ENCODE data around the gene SPC25.
"Not testable (repeated sequence)": the region's sequence is repeated elsewhere in the genome, so short reads cannot be mapped to it uniquely, and the experiment has no call there.

The SPC25 gene

DNA sequence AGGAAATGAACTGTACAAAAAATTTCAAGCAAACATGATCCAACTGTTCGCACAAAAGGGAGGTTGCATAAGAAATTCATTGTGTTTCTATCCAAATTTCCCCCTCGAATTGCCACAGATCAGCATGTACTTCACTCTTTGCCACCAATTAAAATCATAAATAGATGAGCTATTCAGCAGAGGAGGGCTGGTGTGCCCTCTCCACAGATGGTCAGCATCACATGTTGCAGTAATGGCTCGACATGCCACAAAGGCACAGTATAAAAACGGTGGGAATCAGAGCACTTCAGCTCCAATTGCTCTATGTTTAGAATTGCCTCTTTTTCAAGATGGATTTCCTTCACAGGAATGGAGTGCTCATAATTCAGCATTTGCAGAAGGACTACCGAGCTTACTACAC, 10.8 kb upstream of the SPC25 start, which contains the start of gene G6PC2:
Gene G6PC2, plus strand, starts transcription at position 289 of the 400 bp plus-strand sequence. Its CDS starts 41 bp downstream, at position 330.
- no peak for DNase-seq

DNA sequence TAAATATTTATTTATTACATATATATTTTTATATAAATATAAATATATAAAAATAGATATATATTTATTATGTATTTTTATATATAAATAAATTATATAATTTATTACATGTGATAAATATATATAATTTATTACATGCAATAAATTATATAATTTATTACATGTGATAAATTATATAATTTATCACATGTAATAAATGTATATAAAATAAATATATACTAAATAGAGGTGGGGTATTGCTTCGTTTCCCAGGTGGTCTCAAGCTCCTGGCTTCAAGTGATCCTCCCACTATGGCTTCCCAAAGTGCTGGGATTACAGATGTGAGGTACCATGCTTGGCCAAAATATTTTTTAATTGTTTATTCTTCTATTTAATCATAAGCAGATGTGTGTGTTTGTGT, 7.2 kb upstream of the SPC25 start:
- no peak for DNase-seq

DNA sequence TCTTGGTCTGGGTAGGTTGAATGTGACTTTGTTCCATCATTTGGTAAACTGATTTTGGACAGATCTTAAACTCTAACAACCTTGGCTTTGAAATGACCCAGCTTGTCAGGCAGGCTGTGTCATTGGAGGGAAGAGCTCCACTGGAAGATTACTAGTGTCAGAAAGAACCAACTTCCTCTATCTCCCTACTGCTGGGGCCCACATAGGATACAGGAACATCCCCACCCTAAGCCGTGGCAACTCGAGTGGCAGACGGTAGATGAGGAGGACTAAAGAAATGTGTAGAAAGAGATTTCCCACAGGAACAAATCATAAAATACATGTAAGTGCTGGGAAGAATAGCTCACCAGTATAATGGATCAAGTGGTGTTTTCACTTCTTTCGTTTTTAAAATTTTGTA, 6.6 kb upstream of the SPC25 start:
- DNase-seq = no peak

- DNase-seq = peak; percentile 14
Measured at GRCh38 chr2:168895771-168896170, 5.5 kb upstream of the SPC25 start.

DNA sequence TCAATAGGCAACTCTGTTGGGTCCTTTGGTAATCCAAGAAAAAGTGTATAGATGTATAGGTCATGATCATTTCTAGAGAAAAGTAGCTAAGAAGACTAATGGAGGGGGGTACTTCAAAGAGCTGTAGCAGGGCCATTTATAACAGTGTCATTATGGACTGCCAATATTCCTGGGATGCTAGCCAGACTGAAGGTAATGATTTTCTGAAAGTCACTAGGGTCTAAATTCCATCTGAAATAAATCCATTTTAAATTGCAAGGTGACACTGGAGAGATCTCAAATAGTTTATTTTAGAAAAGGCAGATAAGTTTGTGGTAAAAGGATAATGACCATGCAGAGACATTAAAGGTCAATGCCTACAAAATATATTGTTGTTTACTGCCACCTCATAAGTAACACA, 4.5 kb upstream of the SPC25 start:
- DNase-seq = no peak

GRCh38 chr2:168894101-168894500, 3.9 kb upstream of the SPC25 start:
- DNase-seq = no peak

- no peak for DNase-seq
Measured at GRCh38 chr2:168892327-168892726, 2.1 kb upstream of the SPC25 start.

GRCh38 chr2:168889635-168890005, 610 bp downstream of the SPC25 start:
- DNase-seq = no peak

DNA sequence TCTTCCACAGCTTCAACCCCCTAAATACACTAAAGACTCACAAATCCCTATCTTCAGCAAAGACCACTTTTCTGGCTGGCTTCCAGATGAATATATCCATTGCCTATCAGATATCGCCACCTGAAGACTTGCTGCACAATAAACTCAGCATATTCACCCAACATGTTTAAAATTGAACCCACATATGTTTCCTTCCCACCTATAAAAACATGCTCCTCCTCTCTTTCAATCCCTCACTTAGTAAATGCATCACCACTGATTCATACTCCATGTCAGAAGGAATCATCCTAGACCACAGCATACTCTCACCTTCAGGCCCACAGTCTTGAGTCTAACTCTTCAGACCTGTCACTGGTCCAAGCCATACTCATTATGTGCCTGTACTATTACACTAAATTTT, 5.3 kb downstream of the SPC25 start:
- DNase-seq = peak; percentile 27

GRCh38 chr2:168882163-168882562, 8.1 kb downstream of the SPC25 start:
- DNase-seq = not testable (repeated sequence)

DNA sequence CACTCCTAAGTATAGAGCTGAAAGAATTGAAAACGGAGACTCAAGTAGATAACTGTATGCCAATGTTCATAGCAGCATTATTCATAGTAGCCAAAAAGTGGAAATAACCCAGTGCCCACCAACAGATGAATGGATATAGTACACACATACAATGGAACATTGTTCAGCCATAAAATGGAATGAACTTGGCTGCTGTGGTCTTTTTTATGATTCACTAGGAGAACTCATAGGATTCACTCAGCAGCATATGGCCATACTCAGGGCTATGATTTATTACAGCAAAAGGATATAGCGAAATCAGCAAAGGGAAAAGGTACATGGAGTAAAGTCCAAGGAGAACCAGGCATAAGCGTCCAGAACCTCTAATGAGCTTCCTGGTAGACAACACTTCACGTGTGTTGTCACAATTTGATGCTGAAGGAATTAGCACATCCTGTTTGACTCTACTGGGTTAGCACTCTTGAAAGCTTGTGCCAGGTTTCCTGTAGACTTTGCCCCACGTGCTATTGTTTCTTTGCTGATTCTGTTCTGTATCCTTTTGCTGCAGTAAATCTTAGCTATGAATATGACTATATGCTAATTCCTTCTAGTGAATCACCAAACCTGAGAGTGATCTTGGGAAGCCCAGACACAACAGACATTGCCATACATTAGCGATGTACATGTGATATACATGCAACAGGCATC, 15.7 kb downstream of the SPC25 start:
- no peak for DNase-seq

DNA sequence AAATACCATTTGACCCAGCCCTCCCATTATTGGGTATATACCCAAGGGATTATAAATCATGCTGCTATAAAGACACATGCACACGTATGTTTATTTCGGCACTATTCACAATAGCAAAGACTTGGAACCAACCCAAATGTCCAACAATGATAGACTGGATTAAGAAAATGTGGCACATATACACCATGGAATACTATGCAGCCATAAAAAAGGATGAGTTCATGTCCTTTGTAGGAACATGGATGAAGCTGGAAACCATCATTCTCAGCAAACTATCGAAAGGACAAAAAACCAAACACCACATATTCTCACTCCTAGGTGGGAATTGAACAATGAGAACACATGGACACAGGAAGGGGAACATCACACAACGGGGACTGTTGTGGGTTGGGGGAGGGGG, 19.4 kb downstream of the SPC25 start:
- not testable (repeated sequence) for DNase-seq

DNA sequence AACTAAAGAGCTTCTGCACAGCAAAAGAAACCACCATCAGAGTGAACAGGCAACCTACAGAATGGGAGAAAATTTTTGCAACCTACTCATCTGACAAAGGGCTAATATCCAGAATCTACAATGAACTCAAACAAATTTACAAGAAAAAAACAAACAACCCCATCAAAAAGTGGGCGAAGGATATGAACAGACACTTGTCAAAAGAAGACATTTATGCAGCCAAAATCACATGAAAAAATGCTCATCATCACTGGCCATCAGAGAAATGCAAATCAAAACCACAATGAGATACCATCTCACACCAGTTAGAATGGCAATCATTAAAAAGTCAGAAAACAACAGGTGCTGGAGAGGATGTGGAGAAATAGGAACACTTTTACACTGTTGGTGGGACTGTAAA, 19.9 kb downstream of the SPC25 start:
- DNase-seq = not testable (repeated sequence)

DNA sequence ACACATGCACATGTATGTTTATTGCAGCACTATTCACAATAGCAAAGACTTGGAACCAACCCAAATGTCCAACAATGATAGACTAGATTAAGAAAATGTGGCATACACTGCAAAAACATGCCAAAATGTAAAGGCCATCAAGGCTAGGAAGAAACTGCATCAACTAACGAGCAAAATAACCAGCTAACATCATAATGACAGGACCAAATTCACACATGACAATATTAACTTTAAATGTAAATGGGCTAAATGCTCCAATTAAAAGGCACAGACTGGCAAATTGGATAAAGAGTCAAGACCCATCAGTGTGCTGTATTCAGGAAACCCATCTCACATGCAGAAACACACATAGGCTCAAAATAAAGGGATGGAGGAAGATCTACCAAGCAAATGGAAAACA, 23.1 kb downstream of the SPC25 start:
- DNase-seq = not testable (repeated sequence)

DNA sequence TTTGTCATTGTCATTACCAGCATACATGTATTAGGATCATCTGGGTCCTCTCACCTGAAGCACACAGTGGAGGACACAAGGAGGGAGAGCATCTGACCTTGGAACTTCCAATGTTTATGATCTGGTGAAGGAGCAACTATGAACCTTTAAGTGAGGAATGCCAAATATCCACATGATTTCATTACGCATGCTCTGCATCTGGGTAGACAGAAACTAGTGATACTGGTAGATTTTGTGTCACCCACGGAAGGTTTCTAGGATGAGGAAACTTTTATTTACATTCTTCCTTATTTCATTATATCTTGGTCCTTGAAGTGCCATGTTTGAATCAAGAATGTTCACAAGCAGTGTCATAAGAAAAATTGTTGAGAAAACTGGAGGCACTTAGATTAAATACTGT, 32.1 kb downstream of the SPC25 start:
- no peak for DNase-seq

- no peak for DNase-seq
Measured at GRCh38 chr2:168855601-168856000, 34.6 kb downstream of the SPC25 start.

GRCh38 chr2:168854651-168855050, 35.6 kb downstream of the SPC25 start:
- no peak for DNase-seq

DNA sequence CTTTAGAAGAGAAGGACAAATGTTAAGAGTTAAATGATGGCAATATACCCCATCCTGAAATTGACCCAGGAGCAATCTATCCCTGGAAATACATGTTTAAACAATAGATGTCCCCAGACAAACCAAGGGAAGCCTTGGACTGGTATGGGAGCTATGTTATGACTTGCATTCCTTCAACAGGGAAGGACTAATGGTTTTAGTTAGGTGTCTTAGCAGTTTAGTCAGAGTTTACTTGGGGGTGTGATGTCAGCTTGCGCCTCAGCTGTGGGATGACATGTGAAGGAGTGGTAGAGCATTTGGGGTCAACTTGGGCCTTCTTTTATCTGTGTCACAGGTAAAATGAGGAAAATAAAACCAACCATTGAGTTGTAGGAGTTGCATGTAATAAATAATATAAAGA, 36.8 kb downstream of the SPC25 start:
- no peak for DNase-seq

GRCh38 chr2:168852481-168852880, 37.7 kb downstream of the SPC25 start:
- no peak for DNase-seq

- DNase-seq = peak; percentile 79
Measured at GRCh38 chr2:168851674-168852320, 38.4 kb downstream of the SPC25 start.

GRCh38 chr2:168850846-168851245, 39.4 kb downstream of the SPC25 start:
- no peak for DNase-seq

DNA sequence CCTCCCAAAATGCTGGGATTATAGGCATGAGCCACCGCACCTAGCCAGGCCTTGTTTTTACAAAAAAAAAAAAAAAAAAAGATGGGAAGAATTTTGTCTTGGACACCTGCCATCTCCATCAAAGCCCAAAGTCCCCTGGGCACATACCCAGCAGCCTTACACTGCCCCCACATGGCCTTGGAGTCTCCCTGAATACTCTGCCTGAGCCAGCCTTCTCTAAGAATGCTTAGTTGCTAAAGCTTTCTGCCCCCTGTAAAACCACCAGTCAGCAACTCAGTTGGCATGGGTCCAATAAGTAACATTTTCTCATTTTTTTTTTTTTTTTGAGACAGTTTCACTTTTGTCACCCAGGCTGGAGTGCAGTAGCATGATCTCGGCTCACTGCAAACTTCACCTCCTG, 40.6 kb downstream of the SPC25 start:
- peak; percentile 49 for DNase-seq

DNA sequence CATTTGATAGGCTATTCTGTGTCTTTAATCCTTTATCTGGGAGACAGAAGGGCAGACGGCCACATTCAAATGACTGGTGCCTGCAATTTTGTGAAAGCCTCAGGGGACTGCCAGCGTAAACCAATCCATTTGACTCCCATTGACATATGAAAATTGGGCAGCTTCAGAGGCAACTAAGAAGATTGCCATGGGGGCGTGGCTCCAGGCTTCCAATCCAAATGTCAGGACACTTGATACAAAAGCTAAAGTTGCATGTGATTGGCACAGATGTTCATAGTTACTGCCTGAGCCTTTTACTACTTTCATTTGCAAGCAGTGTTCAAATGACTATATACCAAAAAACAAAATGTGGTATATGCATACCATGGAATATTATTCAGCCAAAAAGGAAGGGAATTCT, 42.0 kb downstream of the SPC25 start:
- no peak for DNase-seq

DNA sequence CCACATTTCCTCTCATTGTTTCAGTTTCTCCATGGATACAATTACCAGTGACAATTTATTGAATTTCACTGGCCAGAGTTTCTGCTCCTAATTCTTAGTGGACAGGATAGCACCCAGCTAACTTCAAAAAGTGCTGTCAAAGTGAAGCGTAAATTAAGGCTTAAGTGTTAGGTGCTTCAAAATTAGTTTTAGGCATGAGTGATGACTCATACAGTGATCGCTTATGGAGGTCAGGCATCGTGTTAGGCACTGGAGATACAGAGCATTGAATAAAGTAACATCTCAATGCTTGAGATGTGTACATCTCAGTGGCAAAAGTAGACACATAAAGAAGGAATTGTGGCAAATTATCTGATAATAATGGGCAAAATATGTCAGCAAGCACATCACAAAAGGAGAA, 47.0 kb downstream of the SPC25 start:
- DNase-seq = no peak

DNA sequence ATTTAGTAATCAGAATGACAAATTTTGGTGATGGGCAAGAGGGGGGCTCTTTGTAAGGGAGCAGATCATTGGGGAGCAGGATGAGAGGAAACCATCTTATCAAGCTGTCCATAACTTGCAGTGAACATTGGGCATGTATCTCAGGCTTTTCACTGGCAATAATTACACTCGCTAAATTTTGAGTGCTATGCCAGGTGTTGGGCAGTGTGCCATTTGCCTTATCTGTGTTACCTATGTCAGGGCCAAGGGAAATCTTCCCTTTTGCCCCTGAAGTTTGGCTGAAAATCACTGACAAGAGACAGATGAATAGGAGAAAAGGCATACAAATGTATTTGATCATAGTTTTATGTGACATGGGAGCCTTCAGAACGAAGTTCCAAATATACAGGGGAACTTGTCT, 48.8 kb downstream of the SPC25 start:
- no peak for DNase-seq

Data from fibroblast of skin of right quadriceps (primary cell).